ENCODE measurements around the gene ADGRV1.
A peak's percentile ranks its signal among the peaks of the same experiment; 100 is the strongest.
"Not testable (repeated sequence)": the region's sequence is repeated elsewhere in the genome, so short reads cannot be mapped to it uniquely, and the experiment has no call there.

ADGRV1 gene

DNA sequence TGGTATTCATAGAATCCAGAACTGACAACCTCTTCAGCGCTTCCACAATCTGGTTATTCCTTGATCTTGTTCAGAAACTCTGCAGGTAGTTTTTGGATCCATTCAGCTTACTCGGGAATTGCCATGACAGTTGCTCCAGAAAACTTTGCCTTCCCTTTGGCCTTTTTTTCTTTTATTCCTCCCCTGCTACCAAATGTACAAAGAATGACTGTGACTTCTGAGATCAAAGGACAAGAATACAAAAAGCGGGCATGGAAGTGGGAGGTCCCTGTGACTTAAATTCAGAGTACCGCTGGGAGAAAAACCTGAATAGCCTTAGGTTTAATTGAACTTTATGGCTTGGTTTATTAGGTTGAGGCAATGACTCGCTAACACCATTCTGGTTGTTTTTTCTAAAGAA is 59.5 kb downstream of the ADGRV1 start:
- no peak overlapping the region for H3K4me3 ChIP-seq
- H3K27ac ChIP-seq: no peak overlapping the region
- H3K9me3 ChIP-seq (ENCODE audit: low read depth, low read length): no peaks in the 10 kb centered on the region
- H3K36me3 ChIP-seq (ENCODE audit: insufficient read depth, low read length): no peaks in the 10 kb centered on the region
- no peak overlapping the region for H3K9ac ChIP-seq (ENCODE audit: insufficient read length)
- TF ChIP-seq FOXP2 (optimal IDR thresholded peaks at IDR 0.05; ENCODE audit: control extremely low read depth, extremely low read length, insufficient read depth) (no peak), EZH2 (IDR thresholded peaks at IDR 0.05) (no peak), POLR2AphosphoS5 (IDR thresholded peaks at IDR 0.05; ENCODE audit: borderline replicate concordance, low read depth, low read length) (no peak)
- DNase-seq (ENCODE audit: low read depth, low spot score): no peak

DNA sequence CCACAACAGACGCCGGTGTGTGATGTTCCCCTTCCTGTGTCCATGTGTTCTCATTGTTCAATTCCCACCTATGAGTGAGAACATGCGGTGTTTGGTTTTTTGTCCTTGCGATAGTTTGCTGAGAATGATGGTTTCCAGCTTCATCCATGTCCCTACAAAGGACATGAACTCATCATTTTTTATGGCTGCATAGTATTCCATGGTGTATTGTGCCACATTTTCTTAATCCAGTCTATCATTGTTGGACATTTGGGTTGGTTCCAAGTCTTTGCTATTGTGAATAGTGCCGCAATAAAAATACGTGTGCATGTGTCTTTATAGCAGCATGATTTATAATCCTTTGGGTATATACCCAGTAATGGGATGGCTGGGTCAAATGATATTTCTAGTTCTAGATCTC is 61.2 kb downstream of the ADGRV1 start:
- H3K4me3 ChIP-seq; H3K36me3 ChIP-seq (ENCODE audit: insufficient read depth, low read length); H3K27ac ChIP-seq; H3K9me3 ChIP-seq (ENCODE audit: low read depth, low read length); DNase-seq (ENCODE audit: low read depth, low spot score); H3K9ac ChIP-seq (ENCODE audit: insufficient read length): not testable (repeated sequence)

DNA sequence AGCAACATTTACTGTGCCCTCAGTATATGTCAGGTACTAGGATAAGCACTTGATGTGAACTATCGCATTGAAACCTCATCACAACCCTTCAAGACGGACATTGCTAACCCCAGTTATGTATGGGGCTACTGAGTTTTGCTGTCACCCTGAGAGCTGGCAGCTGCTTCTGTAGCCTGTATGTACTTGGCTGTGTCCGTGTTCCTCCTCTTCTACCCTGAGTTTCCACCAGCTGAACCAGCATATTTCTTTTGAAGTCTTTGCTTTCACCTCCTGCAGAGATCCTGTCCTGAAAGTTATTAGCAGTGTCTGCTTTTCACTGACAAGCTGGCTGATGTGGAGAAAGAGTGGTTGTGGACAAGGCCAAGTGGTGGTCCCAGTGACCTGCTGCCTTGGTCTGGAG is 63.3 kb downstream of the ADGRV1 start:
- Histone ChIP-seq H3K9me3 (ENCODE audit: low read depth, low read length) (no peaks in the 10 kb centered on the region), H3K4me3 (no peak overlapping the region), H3K9ac (ENCODE audit: insufficient read length) (no peak overlapping the region), H3K36me3 (ENCODE audit: insufficient read depth, low read length) (no peaks in the 10 kb centered on the region), H3K27ac (no peak overlapping the region)
- TF ChIP-seq FOXP2 (optimal IDR thresholded peaks at IDR 0.05; ENCODE audit: control extremely low read depth, extremely low read length, insufficient read depth) (no peak), EZH2 (IDR thresholded peaks at IDR 0.05) (no peak), POLR2AphosphoS5 (IDR thresholded peaks at IDR 0.05; ENCODE audit: borderline replicate concordance, low read depth, low read length) (no peak)
- DNase-seq (ENCODE audit: low read depth, low spot score): no peak

DNA sequence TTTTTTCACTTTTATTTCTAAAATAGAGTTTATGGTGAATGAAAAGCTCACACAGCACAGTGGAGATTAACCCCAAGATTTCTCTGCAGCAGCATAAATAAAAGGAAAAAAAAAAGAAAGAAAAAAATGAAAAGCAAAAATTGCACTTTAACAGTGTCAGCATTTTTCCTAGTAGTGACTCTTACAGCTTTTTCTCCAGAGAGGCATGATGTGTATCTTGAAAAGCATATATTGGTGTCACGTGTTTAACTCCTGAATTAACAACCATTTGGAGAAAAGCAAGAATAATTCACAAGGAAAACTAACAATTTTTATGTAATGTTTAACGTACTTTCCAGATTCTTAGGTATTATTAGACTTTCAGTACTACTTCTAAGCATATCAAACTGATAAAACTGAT is 67.9 kb downstream of the ADGRV1 start:
- peak overlapping the region; percentile 10; the same call in 1 of the 2 replicates for H3K4me3 ChIP-seq
- TF ChIP-seq EZH2 (IDR thresholded peaks at IDR 0.05) (no peak), POLR2AphosphoS5 (IDR thresholded peaks at IDR 0.05; ENCODE audit: borderline replicate concordance, low read depth, low read length) (no peak), FOXP2 (optimal IDR thresholded peaks at IDR 0.05; ENCODE audit: control extremely low read depth, extremely low read length, insufficient read depth) (no peak)
- no peak for DNase-seq (ENCODE audit: low read depth, low spot score)
- no peaks in the 10 kb centered on the region for H3K9me3 ChIP-seq (ENCODE audit: low read depth, low read length)
- peak overlapping the region; percentile 39 for H3K9ac ChIP-seq (ENCODE audit: insufficient read length)
- H3K27ac ChIP-seq: no peak overlapping the region
- H3K36me3 ChIP-seq (ENCODE audit: insufficient read depth, low read length): no peaks in the 10 kb centered on the region

DNA sequence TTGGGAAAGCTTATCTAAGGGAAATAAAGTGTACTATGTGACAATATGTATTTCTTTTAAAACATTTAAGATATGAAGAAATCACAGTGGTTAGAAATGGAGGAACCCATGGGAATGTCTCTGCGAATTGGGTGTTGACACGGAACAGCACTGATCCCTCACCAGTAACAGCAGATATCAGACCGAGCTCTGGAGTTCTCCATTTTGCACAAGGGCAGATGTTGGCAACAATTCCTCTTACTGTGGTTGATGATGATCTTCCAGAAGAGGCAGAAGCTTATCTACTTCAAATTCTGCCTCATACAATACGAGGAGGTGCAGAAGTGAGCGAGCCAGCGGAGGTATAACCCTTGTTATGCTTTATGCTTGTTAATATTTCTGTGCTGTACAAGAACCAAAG is 69.9 kb downstream of the ADGRV1 start:
- H3K27ac ChIP-seq: no peak overlapping the region
- H3K9me3 ChIP-seq (ENCODE audit: low read depth, low read length): no peaks in the 10 kb centered on the region
- DNase-seq (ENCODE audit: low read depth, low spot score): no peak
- H3K9ac ChIP-seq (ENCODE audit: insufficient read length): no peak overlapping the region
- H3K36me3 ChIP-seq (ENCODE audit: insufficient read depth, low read length): no peaks in the 10 kb centered on the region
- TF ChIP-seq EZH2 (IDR thresholded peaks at IDR 0.05): no peak
- no peak overlapping the region for H3K4me3 ChIP-seq

DNA sequence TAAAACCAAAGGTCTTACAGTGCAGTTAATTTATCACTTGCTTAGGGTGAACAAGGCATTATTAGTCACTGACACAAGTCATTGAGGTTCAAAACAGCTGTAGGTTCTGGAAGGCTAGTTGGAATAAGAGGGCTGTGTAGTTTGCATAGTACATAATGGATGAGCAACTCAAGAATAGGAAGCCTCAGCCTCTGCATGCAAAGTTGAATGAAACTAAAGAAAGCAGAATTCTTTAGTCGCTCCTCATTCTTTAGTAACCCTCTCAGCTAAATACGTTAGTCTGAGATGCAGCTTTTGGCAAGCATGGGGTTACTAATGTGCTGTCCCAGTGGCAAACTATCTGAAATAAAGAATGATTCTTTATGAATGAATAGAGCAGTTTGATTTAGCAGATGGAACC is 74.2 kb downstream of the ADGRV1 start:
- Histone ChIP-seq H3K9me3 (ENCODE audit: low read depth, low read length) (no peaks in the 10 kb centered on the region), H3K9ac (ENCODE audit: insufficient read length) (no peak overlapping the region), H3K27ac (no peak overlapping the region), H3K4me3 (no peak overlapping the region), H3K36me3 (ENCODE audit: insufficient read depth, low read length) (no peaks in the 10 kb centered on the region)
- DNase-seq (ENCODE audit: low read depth, low spot score): no peak
- TF ChIP-seq FOXP2 (optimal IDR thresholded peaks at IDR 0.05; ENCODE audit: control extremely low read depth, extremely low read length, insufficient read depth): no peak
- TF ChIP-seq EZH2 (IDR thresholded peaks at IDR 0.05): no peak
- no peak for TF ChIP-seq POLR2AphosphoS5 (IDR thresholded peaks at IDR 0.05; ENCODE audit: borderline replicate concordance, low read depth, low read length)

DNA sequence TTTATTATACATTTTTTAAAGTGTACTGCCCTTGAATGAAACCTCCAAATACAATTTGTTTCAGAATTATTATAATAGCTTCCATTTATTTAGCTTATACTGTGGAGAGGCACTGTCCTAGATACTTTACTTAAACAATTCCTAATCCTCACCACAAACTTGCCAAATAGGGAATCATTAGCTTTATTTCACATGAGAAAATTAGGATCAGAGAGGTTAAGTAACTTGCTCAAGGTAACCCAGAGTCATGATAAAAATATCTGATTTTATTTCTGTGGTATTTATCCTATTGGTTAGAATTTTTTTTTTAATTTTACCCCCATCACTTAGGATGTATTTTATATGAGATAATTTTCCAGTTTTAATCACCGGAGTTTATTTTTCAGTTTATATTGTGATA is 78.4 kb downstream of the ADGRV1 start:
- Histone ChIP-seq H3K36me3 (ENCODE audit: insufficient read depth, low read length) (no peaks in the 10 kb centered on the region), H3K9me3 (ENCODE audit: low read depth, low read length) (no peaks in the 10 kb centered on the region), H3K4me3 (no peak overlapping the region), H3K9ac (ENCODE audit: insufficient read length) (no peak overlapping the region), H3K27ac (no peak overlapping the region)
- no peak for DNase-seq (ENCODE audit: low read depth, low spot score)
- TF ChIP-seq EZH2 (IDR thresholded peaks at IDR 0.05) (no peak), FOXP2 (optimal IDR thresholded peaks at IDR 0.05; ENCODE audit: control extremely low read depth, extremely low read length, insufficient read depth) (no peak), POLR2AphosphoS5 (IDR thresholded peaks at IDR 0.05; ENCODE audit: borderline replicate concordance, low read depth, low read length) (no peak)

DNA sequence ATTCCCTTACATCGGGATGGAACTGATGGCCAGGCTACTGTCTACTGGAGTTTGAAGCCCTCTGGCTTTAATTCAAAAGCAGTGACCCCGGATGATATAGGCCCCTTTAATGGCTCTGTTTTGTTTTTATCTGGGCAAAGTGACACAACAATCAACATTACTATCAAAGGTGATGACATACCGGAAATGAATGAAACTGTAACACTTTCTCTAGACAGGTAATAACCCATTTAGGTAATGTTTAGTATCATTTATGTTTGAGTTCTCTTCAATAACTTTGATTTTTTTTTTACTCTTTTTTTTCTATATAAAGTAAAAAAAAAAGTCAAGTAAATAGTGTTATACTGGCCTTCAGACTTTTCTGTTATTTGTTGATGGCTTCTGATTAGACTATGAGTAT is 79.1 kb downstream of the ADGRV1 start:
- Histone ChIP-seq H3K36me3 (ENCODE audit: insufficient read depth, low read length) (no peaks in the 10 kb centered on the region), H3K4me3 (no peak overlapping the region), H3K9me3 (ENCODE audit: low read depth, low read length) (no peaks in the 10 kb centered on the region), H3K9ac (ENCODE audit: insufficient read length) (no peak overlapping the region), H3K27ac (no peak overlapping the region)
- TF ChIP-seq EZH2 (IDR thresholded peaks at IDR 0.05) (no peak), POLR2AphosphoS5 (IDR thresholded peaks at IDR 0.05; ENCODE audit: borderline replicate concordance, low read depth, low read length) (no peak), FOXP2 (optimal IDR thresholded peaks at IDR 0.05; ENCODE audit: control extremely low read depth, extremely low read length, insufficient read depth) (no peak)
- no peak for DNase-seq (ENCODE audit: low read depth, low spot score)

DNA sequence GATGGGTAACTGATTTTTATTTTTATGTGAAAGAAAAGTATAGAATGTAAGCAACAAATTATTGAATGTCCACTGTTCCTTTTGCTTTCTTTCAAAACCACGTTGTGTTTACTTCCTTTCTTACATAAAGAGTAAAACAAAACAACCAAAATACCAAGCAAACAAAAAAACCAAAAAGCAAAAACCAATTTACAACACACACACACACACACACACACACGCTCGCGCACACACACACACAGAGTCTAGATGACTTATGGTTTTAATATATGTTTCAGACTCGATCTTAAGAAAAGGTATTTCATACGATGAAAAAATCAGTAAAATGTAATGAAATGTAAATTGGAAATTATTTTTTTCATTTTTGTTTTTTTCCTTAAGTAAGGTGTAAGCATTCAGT is 80.3 kb downstream of the ADGRV1 start:
- Histone ChIP-seq H3K9me3 (ENCODE audit: low read depth, low read length) (no peaks in the 10 kb centered on the region), H3K36me3 (ENCODE audit: insufficient read depth, low read length) (no peaks in the 10 kb centered on the region), H3K4me3 (no peak overlapping the region), H3K9ac (ENCODE audit: insufficient read length) (no peak overlapping the region), H3K27ac (no peak overlapping the region)
- TF ChIP-seq EZH2 (IDR thresholded peaks at IDR 0.05) (no peak), FOXP2 (optimal IDR thresholded peaks at IDR 0.05; ENCODE audit: control extremely low read depth, extremely low read length, insufficient read depth) (no peak), POLR2AphosphoS5 (IDR thresholded peaks at IDR 0.05; ENCODE audit: borderline replicate concordance, low read depth, low read length) (no peak)
- no peak for DNase-seq (ENCODE audit: low read depth, low spot score)

All from SK-N-MC (cell line).